OCI-LY7 (cell line): ENCODE measurements around the gene SLC49A4.

Source experiments
- CTCF ChIP-seq: fragments of 200-600 bp; sonication (generic); conservative IDR thresholded peaks from 2 replicates; pipeline ENCODE4 v1.5.1; 2014; ENCODE audit warnings: mild to moderate bottlenecking, antibody characterized with exemption, low read length, moderate library complexity, mixed read lengths
- EZH2phosphoT487 ChIP-seq: fragments of 200-600 bp; sonication (generic); IDR thresholded peaks from 2 replicates; pipeline ENCODE4 v1.6.1; 2018; ENCODE audit warnings: low read depth, borderline replicate concordance, mild to moderate bottlenecking, mixed run types, antibody characterized with exemption, low read length, moderate library complexity, mixed read lengths

GRCh38 chr3:122898298-122898697 is 103.4 kb downstream of the SLC49A4 start:
- TF ChIP-seq CTCF (no peak), EZH2phosphoT487 (no peak)
